K562 (cell line): ENCODE data around the gene TOR3A. TPM values are rescaled to one million over a fixed set of nuclear protein-coding genes. Genes with fewer than 3 reads are reported as not detected.

Source experiments
- CBFA2T3 ChIP-seq: fragments of 450-650 bp; IDR thresholded peaks from 2 replicates; pipeline ENCODE4 v1.6.1; 2017
- CBFB ChIP-seq: sonication (generic); formaldehyde crosslinking; IDR thresholded peaks from 2 replicates; pipeline ENCODE4 v1.4.0; 2020; ENCODE audit warnings: mild to moderate bottlenecking, missing genetic modification reagents
- CBX3 ChIP-seq, 2 experiments: IDR thresholded peaks; 1 replicate in 1 of 2; 2 replicates in 1 of 2; pipeline ENCODE4 v1.6.1; 2012; ENCODE audit warnings: inconsistent platforms in 2 of 2, low read length in 2 of 2, borderline replicate concordance in 1 of 2, control low read depth in 1 of 2
- FOXJ2 ChIP-seq: fragments of 200-800 bp; sonication (Bioruptor generic); IDR thresholded peaks from 2 replicates; pipeline ENCODE4 v1.6.1; 2016; ENCODE audit warnings: missing genetic modification characterization, missing compliant biosample characterization
- HNRNPK ChIP-seq: fragments of 200-400 bp; formaldehyde crosslinking; IDR thresholded peaks from one replicate; pipeline ENCODE4 v1.6.1; 2018; ENCODE audit warnings: mild to moderate bottlenecking, low read depth, low read length; ENCODE audit not compliant: poor library complexity, severe bottlenecking
- HNRNPL ChIP-seq: fragments of 200-400 bp; formaldehyde crosslinking; IDR thresholded peaks from 2 replicates; pipeline ENCODE4 v1.6.1; 2017; ENCODE audit warnings: low read depth, mild to moderate bottlenecking, low read length
- KLF13 ChIP-seq: fragments of 450-650 bp; IDR thresholded peaks from 2 replicates; pipeline ENCODE4 v1.6.1; 2016; ENCODE audit warnings: missing genetic modification characterization, low read depth, mild to moderate bottlenecking, missing compliant biosample characterization, moderate library complexity, borderline replicate concordance
- MCM2 ChIP-seq: fragments of 450-650 bp; IDR thresholded peaks from 2 replicates; pipeline ENCODE4 v1.6.1; 2017; ENCODE audit warnings: low read depth, mild to moderate bottlenecking
- MEF2D ChIP-seq: conservative IDR thresholded peaks from 2 replicates; pipeline ENCODE4 v1.6.1; 2016; ENCODE audit warnings: low read depth, missing genetic modification characterization, missing compliant biosample characterization
- MNT ChIP-seq, 2 experiments: fragments of 450-650 bp; conservative IDR thresholded peaks; 2 replicates each; pipeline ENCODE4 v1.6.1; 2017; ENCODE audit warnings: mild to moderate bottlenecking in 2 of 2, moderate library complexity in 2 of 2
- NRF1 ChIP-seq, 2 experiments: fragments of 450-650 bp; IDR thresholded peaks in 1 of 2; conservative IDR thresholded peaks in 1 of 2; 2 replicates each; pipeline ENCODE4 v1.6.1; 2014; ENCODE audit warnings: mild to moderate bottlenecking in 2 of 2
- OTX1 ChIP-seq: fragments of 450-650 bp; formaldehyde crosslinking; IDR thresholded peaks from 2 replicates; pipeline ENCODE4 v1.4.0; 2022; ENCODE audit warnings: mild to moderate bottlenecking
- PHB2 ChIP-seq: fragments of 450-650 bp; IDR thresholded peaks from 2 replicates; pipeline ENCODE4 v1.6.1; 2017; ENCODE audit warnings: low read depth
- RBM14 ChIP-seq: fragments of 200-400 bp; formaldehyde crosslinking; IDR thresholded peaks from 2 replicates; pipeline ENCODE4 v1.6.1; 2018; ENCODE audit warnings: low read depth, mild to moderate bottlenecking, low read length, moderate library complexity, borderline replicate concordance; ENCODE audit not compliant: insufficient read depth
- SMAD3 ChIP-seq: fragments of 450-650 bp; formaldehyde crosslinking; conservative IDR thresholded peaks from 2 replicates; pipeline ENCODE4 v1.4.0; 2020; ENCODE audit warnings: mild to moderate bottlenecking
- SMAD4 ChIP-seq: fragments of 250-450 bp; sonication (Bioruptor Pico); conservative IDR thresholded peaks from 2 replicates; pipeline ENCODE4 v1.8.0; 2021; ENCODE audit warnings: inconsistent platforms, mild to moderate bottlenecking, moderate library complexity
- SPI1 ChIP-seq: IDR thresholded peaks from 2 replicates; pipeline ENCODE4 v1.6.1; 2011; ENCODE audit warnings: low read depth, low read length, control low read depth, borderline replicate concordance
- TARDBP ChIP-seq: fragments of 450-650 bp; IDR thresholded peaks from 2 replicates; pipeline ENCODE4 v1.6.1; 2016
- ZNF347 ChIP-seq: fragments of 450-650 bp; formaldehyde crosslinking; IDR thresholded peaks from 2 replicates; pipeline ENCODE4 v1.4.0; 2020; ENCODE audit warnings: low read depth, mild to moderate bottlenecking, moderate library complexity
- ZNF507 ChIP-seq: conservative IDR thresholded peaks from 2 replicates; pipeline ENCODE4 v1.6.1; 2017; ENCODE audit warnings: missing genetic modification characterization, missing compliant biosample characterization
- ZNF830 ChIP-seq: fragments of 250-450 bp; sonication (Bioruptor Pico); IDR thresholded peaks from 2 replicates; pipeline ENCODE4 v1.5.0; 2021; ENCODE audit warnings: mild to moderate bottlenecking
- polyA plus RNA-seq, 8 experiments: library from polyadenylated mRNA; depleted of rRNA in 4 of 8; stranded (reverse) in 5 of 8; unstranded in 3 of 8; fragments of >200 nt; fragmentation: Nextera tagmentation in 2 of 8; fragmentation: Illumina TruSeq in 1 of 8; extraction: Ambion mirVana in 2 of 8; extraction: Trizol in 1 of 8; gene quantifications; 2 replicates each; pipeline versions ENCODE4 v1.2.1 to v1.2.3, GENCODE V29; 2011 to 2014; ENCODE audit warnings: inconsistent platforms in 1 of 8, missing spikeins in 1 of 8
- total RNA-seq, 7 experiments: library from RNA; depleted of rRNA in 6 of 7; stranded (reverse); fragments of >200 nt in 6 of 7; fragmentation: Illumina TruSeq in 2 of 7; extraction: Trizol in 2 of 7; gene quantifications; 2 replicates each; pipeline versions ENCODE4 v1.2.1 to v1.2.3, GENCODE V29; 2011 to 2021; ENCODE audit warnings: low replicate concordance in 1 of 7
- TF ChIP-seq, protein P1 (sequence below): fragments of 450-650 bp; formaldehyde crosslinking; IDR thresholded peaks from 2 replicates; pipeline ENCODE4 v1.4.0; 2020; ENCODE audit warnings: mild to moderate bottlenecking
- TF ChIP-seq, protein P2 (sequence below), 2 experiments: fragments of 450-650 bp in 1 of 2; sonication (generic) in 1 of 2; formaldehyde crosslinking in 1 of 2; IDR thresholded peaks in 1 of 2; conservative IDR thresholded peaks in 1 of 2; 2 replicates each; pipeline versions ENCODE4 v1.6.1 to v1.8.1; 2016 to 2023; ENCODE audit warnings: mild to moderate bottlenecking in 2 of 2, moderate library complexity in 2 of 2, inconsistent platforms in 1 of 2, missing genetic modification reagents in 1 of 2

TOR3A gene
- total and polyA plus RNA-seq, 9 of the 15 experiments (the other 6 are each of a cell fraction or from before 2014, with no cell fraction given): 7.9 to 94.5 (median 39.7) TPM

DNA sequence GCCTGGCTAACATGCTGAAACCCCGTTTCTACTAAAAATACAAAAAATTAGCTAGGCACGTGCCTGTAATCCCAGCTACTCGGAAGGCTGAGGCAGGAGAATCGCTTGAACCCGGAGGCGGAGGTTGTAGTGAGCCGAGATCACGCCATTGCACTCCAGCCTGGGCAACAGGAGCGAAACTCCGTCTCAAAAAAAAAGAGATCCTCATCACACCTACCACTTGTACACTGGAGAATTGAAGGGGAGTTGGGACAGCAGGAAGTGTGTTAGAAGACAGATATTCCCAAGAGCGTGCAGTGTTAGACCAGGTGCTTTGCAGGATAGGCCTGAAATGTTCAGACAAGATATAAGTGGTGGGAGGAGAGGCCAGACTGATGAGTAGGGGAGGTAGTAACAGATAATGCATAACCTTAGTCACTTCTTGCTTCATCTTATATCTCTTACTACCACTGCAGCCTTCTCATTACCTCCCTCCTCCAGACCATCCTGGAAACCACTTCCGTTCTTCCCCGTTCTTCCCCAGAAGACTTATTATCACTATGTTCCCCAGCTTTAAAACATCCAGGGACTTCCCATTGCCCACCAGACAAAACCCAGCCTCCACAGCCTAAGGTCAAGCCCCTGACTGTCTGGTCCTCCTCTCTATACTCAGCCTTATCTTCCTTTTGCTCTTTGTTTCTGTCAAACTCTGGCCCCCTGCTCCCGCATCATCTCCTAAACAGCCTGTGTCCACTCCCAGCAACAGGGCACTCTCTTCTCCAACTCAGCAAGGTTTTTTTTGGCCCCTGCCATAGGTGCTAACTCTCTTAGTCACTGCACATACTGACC, 34.8 kb upstream of the TOR3A start (continued):
- TF ChIP-seq, protein P1, sequence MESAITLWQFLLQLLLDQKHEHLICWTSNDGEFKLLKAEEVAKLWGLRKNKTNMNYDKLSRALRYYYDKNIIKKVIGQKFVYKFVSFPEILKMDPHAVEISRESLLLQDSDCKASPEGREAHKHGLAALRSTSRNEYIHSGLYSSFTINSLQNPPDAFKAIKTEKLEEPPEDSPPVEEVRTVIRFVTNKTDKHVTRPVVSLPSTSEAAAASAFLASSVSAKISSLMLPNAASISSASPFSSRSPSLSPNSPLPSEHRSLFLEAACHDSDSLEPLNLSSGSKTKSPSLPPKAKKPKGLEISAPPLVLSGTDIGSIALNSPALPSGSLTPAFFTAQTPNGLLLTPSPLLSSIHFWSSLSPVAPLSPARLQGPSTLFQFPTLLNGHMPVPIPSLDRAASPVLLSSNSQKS (CRISPR knock-in tag): no peak
- peak; percentile 94 for TF ChIP-seq MEF2D
- no peak for TF ChIP-seq ZNF507 (tag)
- peak; percentile 100 for TF ChIP-seq CBFA2T3
- TF ChIP-seq, protein P2, sequence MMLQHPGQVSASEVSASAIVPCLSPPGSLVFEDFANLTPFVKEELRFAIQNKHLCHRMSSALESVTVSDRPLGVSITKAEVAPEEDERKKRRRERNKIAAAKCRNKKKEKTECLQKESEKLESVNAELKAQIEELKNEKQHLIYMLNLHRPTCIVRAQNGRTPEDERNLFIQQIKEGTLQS (IDR thresholded peaks at IDR 0.05): peak; percentile 97
- TF ChIP-seq, protein P2 (CRISPR knock-in tag; conservative IDR thresholded peaks at IDR 0.05): no peak; the same call in 1 of the 2 replicates
- peak; percentile 59; the same call in 1 of the 2 replicates for TF ChIP-seq KLF13 (tag)
- TF ChIP-seq CBFB (CRISPR knock-in tag): peak; percentile 86; the same call in 1 of the 2 replicates
- TF ChIP-seq FOXJ2: no peak
- TF ChIP-seq MNT (conservative IDR thresholded peaks at IDR 0.05): peak; percentile 63 to 93
- TF ChIP-seq OTX1 (CRISPR knock-in tag): peak; percentile 89
- peak; percentile 99 for TF ChIP-seq TARDBP
- TF ChIP-seq PHB2: peak; percentile 100
- peak; percentile 92 for TF ChIP-seq SMAD3 (CRISPR knock-in tag)
- TF ChIP-seq SPI1: peak; percentile 94
- TF ChIP-seq SMAD4 (CRISPR knock-in tag): peak; percentile 100
- no peak for TF ChIP-seq MCM2
- no peak for TF ChIP-seq ZNF830 (CRISPR knock-in tag)
- TF ChIP-seq NRF1 (conservative IDR thresholded peaks at IDR 0.05 in 1 of 2, IDR thresholded peaks at IDR 0.05 in 1 of 2): peak in 1 of 2 experiments; percentile 25; a peak in 2 of 4 replicates
- no peak for TF ChIP-seq HNRNPK
- TF ChIP-seq CBX3 (IDR thresholded peaks at IDR 0.05; ENCODE audit: borderline replicate concordance in 1 of 2, low read length in 2 of 2): peak in 1 of 2 experiments; percentile 90; a peak in 2 of 3 replicates
- no peak for TF ChIP-seq RBM14
- no peak for TF ChIP-seq HNRNPL
- TF ChIP-seq ZNF347: no peak
